ENCODE data around the gene INSM2. TPM values are rescaled to one million over a fixed set of nuclear protein-coding genes. Genes with fewer than 3 reads are reported as not detected.

Gene INSM2, protein sequence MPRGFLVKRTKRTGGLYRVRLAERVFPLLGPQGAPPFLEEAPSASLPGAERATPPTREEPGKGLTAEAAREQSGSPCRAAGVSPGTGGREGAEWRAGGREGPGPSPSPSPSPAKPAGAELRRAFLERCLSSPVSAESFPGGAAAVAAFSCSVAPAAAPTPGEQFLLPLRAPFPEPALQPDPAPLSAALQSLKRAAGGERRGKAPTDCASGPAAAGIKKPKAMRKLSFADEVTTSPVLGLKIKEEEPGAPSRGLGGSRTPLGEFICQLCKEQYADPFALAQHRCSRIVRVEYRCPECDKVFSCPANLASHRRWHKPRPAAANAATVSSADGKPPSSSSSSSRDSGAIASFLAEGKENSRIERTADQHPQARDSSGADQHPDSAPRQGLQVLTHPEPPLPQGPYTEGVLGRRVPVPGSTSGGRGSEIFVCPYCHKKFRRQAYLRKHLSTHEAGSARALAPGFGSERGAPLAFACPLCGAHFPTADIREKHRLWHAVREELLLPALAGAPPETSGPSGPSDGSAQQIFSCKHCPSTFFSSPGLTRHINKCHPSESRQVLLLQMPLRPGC
- not detected for total RNA-seq
- long read RNA-seq, result 0 reads

GRCh38 chr14:35533357-35534207, at the start of gene INSM2:
TSS of gene INSM2 (plus strand) at chr14:35534164. CDS start at chr14:35534253, 89 bp downstream.
- no peak for DNase-seq (ENCODE audit: low spot score)
- intact Hi-C loops (cut with DNase I), result no loop called here

GRCh38 chr14:35492569-35493014, 41.4 kb upstream of the INSM2 start:
- intact Hi-C loops (cut with DNase I), result no loop called here
- no peak for DNase-seq (ENCODE audit: low spot score)

- DNase-seq (ENCODE audit: low spot score), result no peak
- intact Hi-C loops (cut with DNase I), result no loop called here
Observed at GRCh38 chr14:35495278-35495677, 38.7 kb upstream of the INSM2 start.

DNA sequence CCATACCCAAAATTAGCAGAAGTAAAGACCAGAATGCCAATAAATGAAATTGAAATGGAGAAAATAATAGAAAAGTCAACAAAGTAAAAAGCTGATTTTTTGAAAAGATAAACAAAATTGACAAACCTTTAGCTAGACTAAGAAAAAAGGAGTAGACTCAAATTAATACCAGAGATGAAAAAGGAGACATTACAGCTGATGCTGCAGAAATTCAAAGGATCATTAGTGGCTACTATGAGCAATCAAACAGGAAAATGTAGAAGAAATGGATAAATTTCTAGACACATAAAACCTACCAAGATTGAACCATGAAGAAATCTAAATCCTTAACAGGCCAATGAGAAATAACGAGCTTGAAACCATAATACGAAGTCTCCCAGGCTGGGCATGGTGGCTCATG, 34.8 kb upstream of the INSM2 start:
- DNase-seq (ENCODE audit: low spot score), result no peak
- intact Hi-C loops (cut with DNase I), result no loop called here

- no peak for DNase-seq (ENCODE audit: low spot score)
- intact Hi-C loops (cut with DNase I), result no loop called here
Observed at GRCh38 chr14:35503646-35504045, 30.3 kb upstream of the INSM2 start.

- intact Hi-C loops (cut with DNase I), result no loop called here
- no peak for DNase-seq (ENCODE audit: low spot score)
Observed at GRCh38 chr14:35504260-35504659, 29.7 kb upstream of the INSM2 start.

GRCh38 chr14:35506461-35506860, 27.5 kb upstream of the INSM2 start:
- intact Hi-C loops (cut with DNase I), result no loop called here
- DNase-seq (ENCODE audit: low spot score), result no peak

GRCh38 chr14:35506927-35507326, 27.0 kb upstream of the INSM2 start:
- intact Hi-C loops (cut with DNase I), result no loop called here
- DNase-seq (ENCODE audit: low spot score), result no peak

DNA sequence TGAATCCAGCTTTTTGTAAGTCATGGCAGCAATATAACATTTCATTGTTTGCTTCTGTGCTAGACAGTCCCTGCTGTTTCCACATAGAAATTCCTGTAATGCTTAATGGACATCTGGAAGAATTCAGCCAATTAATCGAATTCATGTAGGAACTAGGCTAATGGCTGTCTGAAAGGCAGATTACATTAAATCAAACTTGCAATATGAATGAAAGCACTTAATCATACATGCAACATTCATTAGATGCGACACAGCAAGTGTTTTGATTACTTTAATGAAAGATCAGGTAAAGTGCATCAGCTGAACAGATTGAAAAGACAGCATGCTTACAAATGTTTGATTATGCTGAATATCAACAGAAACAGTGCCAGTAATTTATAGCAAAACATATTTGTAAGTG, 24.1 kb upstream of the INSM2 start:
- DNase-seq (ENCODE audit: low spot score), result no peak
- intact Hi-C loops (cut with DNase I), result no loop called here

DNA sequence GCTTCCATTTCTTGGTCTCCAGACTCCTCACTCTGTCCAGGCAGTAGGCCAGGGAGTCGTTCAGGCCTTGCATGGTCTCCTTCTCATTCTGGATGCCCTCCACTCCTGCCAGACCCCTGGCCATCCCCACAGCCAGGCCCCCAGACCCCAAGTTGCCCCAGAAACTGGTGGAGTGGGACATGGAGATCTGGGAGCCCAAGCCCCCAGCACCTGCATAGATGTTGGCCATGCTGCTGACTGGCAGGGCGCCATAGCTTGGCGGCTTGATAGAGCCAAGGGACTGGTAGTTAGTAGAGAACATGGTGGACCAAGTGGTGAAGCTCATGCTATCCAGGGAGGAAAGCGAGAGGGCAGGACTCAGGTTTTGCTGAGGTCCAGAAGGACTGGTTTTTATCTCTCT, 21.2 kb upstream of the INSM2 start:
- DNase-seq (ENCODE audit: low spot score), result no peak
- intact Hi-C loops (cut with DNase I), result no loop called here

DNA sequence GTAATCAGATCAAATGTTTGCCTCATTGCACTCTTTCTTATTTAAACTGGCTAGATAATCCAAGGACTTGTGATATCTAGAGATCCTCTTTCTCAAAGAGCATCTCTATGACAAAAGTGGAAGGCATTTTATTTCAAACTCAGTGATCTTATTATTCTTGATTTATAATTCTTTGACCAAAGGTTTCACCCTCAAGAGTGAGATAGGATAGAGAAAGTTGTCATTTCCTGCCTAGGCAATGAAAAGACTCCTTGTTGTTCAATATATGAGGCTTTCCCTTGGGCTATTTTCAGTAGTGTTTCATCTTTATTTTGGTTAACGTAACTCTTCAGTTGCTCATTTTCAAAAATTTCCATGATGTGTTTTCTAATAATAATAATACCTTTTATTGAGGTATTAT, 18.0 kb upstream of the INSM2 start:
- no peak for DNase-seq (ENCODE audit: low spot score)
- intact Hi-C loops (cut with DNase I), result no loop called here

DNA sequence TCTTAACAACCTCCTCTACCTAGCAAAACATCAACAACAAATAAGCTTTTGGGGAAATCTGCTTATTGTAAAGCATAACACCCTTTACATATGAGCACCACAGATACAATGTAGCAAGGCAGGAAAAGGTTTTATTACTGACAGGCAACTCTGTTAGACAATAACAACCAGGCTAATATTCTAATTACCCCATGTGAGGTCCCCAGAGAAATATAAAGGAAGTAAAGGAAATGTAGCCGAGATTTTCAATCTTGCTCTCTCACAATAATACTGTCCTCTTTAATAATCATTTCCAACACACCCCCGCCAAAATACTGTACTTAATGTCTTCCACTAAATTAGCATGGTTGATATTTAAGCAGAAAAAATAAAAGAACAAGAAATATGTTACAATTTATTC, 14.0 kb upstream of the INSM2 start:
- intact Hi-C loops (cut with DNase I), result no loop called here
- DNase-seq (ENCODE audit: low spot score), result no peak

- no peak for DNase-seq (ENCODE audit: low spot score)
- intact Hi-C loops (cut with DNase I), result no loop called here
Observed at GRCh38 chr14:35525695-35526094, 8.3 kb upstream of the INSM2 start.

DNA sequence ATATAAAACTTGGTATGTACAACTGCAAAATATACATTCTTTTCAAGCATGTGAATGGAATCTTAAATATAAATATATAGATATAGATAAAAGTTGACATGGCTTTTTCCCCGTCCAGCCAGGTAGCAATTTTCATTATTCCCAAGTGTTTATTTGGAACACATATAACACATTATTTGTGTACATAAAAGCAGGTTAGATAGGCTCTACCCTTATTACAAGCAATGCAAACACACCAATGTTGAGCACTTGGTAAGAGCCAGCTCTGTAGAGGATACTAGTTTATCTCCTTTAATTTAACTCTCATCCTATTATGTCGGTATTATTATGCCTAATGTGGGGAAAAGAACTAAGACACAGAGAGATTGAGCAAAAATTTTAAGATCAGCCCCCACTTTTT, 7.0 kb upstream of the INSM2 start:
- DNase-seq (ENCODE audit: low spot score), result no peak
- intact Hi-C loops (cut with DNase I), result no loop called here

DNA sequence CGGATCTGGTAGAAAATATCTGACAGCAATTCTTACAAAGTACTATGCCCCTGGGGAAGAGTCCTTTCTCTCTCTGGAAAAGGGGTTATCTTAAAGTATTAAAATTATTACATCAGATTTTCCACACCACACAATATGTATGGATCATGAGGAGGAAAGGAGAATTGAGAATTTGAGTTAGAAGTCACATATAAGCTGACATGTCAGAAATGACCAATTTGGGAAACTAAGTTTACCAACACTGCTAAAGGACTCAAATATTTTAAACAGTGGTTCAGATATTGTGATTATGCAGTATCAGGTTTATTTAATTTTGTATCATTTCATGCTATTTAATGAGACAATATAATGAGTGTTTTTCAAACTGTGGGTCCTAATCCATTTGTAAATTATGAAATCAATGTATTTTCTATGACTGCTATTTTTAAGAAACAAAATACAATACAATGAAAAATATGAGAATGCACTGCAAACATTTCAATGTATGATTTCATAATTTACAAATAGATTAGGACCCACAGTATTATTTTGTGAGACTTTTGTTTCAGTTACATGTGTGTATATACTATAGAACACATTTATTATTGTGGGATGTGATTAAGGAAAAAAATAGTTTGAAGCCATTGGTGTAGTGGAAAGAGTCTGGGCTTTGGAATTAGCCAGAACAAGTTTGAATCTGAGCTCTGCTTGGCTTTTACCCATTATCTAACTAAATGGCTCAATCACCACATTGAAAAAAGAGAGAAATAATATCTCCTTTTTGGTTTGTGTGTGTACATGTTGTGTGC, 1.8 kb upstream of the INSM2 start:
- no peak for DNase-seq (ENCODE audit: low spot score)
- intact Hi-C loops (cut with DNase I), result no loop called here

DNA sequence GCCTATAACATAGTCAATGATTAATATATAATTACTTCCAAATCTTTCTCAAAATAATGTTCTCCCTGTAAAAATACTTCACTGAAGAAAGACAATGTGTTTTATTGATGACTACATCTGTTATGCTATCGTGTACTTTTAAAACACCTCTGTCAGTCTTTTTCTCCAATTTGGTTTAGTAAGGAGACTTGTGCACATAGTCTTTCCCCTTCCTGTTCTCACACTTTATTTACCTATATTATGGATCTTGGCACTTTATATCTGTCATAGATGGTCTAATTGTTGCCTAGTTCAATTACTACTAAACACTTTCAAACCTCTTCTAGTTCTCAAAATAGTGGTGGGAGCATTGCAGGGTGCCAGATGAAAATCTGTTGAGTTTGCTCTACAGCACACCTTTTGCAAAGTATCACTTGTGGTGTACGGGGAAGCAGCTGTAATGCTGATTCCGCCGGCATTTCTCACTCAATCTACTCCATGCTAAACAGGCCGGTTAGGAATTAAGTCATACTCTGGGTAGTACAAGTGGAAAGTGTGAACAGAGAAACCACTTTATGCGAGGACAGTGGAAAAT, 1.1 kb upstream of the INSM2 start:
- DNase-seq (ENCODE audit: low spot score), result no peak
- intact Hi-C loops (cut with DNase I), result no loop called here

DNA sequence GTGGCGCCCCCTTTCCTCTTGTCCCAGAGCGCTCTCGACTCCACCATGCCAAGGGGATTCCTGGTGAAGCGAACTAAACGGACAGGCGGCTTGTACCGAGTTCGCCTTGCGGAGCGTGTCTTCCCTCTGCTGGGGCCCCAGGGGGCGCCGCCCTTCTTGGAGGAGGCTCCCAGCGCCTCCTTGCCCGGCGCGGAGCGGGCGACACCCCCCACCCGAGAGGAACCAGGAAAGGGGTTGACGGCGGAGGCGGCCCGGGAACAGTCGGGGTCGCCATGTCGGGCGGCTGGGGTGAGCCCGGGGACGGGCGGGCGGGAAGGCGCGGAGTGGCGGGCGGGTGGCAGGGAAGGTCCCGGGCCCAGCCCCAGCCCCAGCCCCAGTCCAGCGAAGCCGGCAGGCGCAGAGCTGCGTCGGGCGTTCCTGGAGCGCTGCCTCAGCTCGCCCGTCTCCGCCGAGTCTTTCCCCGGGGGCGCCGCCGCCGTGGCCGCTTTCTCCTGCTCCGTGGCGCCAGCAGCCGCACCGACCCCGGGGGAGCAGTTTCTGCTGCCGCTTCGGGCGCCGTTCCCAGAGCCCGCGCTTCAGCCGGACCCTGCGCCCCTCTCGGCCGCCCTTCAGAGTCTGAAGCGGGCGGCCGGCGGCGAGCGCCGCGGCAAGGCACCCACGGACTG, 376 bp downstream of the INSM2 start:
- DNase-seq (ENCODE audit: low spot score), result no peak
- intact Hi-C loops (cut with DNase I), result no loop called here

DNA sequence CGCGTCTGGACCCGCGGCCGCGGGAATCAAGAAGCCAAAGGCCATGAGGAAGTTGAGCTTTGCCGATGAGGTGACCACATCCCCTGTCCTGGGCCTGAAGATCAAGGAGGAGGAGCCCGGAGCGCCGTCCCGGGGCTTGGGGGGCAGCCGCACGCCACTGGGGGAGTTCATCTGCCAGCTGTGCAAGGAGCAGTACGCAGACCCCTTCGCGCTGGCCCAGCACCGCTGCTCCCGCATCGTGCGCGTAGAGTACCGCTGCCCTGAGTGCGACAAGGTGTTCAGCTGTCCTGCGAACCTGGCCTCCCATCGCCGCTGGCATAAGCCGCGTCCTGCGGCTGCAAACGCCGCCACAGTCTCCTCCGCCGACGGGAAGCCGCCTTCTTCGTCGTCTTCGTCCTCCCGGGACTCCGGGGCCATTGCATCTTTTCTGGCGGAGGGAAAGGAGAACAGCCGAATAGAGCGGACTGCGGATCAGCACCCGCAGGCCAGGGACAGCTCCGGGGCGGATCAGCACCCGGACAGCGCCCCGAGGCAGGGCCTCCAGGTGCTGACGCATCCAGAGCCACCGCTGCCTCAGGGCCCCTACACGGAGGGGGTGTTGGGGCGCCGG, 1.0 kb downstream of the INSM2 start:
- intact Hi-C loops (cut with DNase I), result no loop called here
- no peak for DNase-seq (ENCODE audit: low spot score)

Measured in cardiac septum (tissue), 1 donor.